Measurements from ENCODE around the gene PCDHB10. TPM values are rescaled to one million over a fixed set of nuclear protein-coding genes. Genes with fewer than 3 reads are reported as not detected.
"Not testable (repeated sequence)": the region's sequence is repeated elsewhere in the genome, so short reads cannot be mapped to it uniquely, and the experiment has no call there.

Gene PCDHB10
- total RNA-seq, 2 experiments from 2014 or later = not detected

DNA sequence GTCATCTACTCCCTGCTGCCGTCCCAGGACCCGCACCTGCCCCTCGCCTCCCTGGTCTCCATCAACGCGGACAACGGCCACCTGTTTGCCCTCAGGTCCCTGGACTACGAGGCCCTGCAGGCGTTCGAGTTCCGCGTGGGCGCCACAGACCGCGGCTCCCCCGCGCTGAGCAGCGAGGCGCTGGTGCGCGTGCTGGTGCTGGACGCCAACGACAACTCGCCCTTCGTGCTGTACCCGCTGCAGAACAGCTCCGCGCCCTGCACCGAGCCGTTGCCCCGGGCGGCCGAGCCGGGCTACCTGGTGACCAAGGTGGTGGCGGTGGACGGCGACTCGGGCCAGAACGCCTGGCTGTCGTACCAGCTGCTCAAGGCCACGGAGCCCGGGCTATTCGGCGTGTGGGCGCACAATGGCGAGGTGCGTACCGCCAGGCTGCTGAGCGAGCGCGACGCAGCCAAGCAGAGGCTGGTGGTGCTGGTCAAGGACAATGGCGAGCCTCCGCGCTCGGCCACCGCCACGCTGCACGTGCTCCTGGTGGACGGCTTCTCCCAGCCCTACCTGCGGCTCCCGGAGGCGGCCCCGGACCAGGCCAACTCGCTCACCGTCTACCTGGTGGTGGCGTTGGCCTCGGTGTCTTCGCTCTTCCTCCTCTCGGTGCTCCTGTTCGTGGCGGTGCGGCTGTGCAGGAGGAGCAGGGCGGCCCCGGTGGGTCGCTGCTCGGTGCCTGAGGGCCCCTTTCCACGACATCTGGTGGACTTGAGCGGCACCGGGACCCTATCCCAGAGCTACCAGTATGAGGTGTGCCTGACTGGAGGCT is 17.7 kb upstream of the PCDHB10 start:
- peaks cover 27% of the 10 kb centered on the region for H3K27me3 Mint-ChIP-seq
- H3K4me1 Mint-ChIP-seq; H3K4me3 Mint-ChIP-seq; CTCF ChIA-PET; H3K36me3 Mint-ChIP-seq (ENCODE audit: low read depth); H3K27ac Mint-ChIP-seq; DNase-seq; ATAC-seq; intact Hi-C loops (cut with DNase I, micrococcal nuclease); POLR2A ChIA-PET: not testable (repeated sequence)
- peaks cover 12% of the 10 kb centered on the region for H3K9me3 Mint-ChIP-seq (ENCODE audit: low read depth)

DNA sequence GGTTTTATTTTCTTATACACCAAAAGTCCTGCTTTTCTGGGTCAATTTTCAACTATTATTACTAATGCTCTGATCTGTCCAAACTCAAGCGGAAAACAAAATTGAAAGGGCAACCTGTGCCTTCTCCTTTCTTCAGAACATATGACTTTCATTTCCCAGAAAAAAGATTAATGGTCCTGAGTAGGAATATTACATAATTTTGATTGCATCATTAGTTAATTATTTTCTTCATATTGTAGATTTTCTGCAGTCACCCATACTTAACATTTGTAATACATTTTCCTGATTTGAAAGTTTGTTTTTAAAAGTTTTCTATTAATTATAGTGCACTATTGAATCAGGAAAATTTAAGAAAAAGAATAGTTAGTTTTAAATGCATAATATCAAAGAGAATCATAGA is 16.2 kb upstream of the PCDHB10 start:
- H3K27ac Mint-ChIP-seq = no peak overlapping the region
- intact Hi-C loops (cut with DNase I, micrococcal nuclease) = no loop called here
- DNase-seq (no peak), ATAC-seq (no peak)
- H3K4me3 Mint-ChIP-seq = no peak overlapping the region
- POLR2A ChIA-PET = no interaction called here
- peaks cover 5% of the 10 kb centered on the region for H3K36me3 Mint-ChIP-seq (ENCODE audit: low read depth)
- CTCF ChIA-PET = no interaction called here
- H3K9me3 Mint-ChIP-seq (ENCODE audit: low read depth) = peaks cover 13% of the 10 kb centered on the region
- H3K27me3 Mint-ChIP-seq = peaks cover 25% of the 10 kb centered on the region
- no peaks in the 10 kb centered on the region for H3K4me1 Mint-ChIP-seq

DNA sequence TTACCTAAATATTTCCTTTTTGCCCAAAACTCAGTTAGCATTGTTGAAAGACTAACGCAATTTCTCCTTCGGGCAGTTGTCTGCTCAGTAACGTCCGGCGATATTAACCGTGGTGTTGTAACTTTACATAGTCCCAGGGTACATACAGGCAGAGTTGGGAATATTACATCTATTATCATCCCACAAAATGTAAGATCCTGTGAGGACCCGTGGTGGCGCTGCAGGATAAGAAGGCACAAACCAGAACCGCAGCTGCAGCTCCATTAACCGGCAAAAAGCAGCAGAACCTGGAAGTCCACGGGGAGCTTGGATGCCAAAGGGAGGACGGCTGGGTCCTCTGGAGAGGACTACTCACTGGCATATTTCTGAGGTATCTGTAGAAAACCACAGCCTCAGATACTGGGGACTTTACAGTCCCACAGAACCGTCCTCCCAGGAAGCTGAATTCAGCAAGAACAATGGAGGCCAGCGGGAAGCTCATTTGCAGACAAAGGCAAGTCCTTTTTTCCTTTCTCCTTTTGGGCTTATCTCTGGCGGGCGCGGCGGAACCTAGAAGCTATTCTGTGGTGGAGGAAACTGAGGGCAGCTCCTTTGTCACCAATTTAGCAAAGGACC is 14.5 kb upstream of the PCDHB10 start, which contains the start of gene PCDHB8:
PCDHB8 (plus strand) TSS at position 214 of the 615 bp plus-strand sequence; CDS start at position 459, 245 bp downstream.
- Mint-ChIP-seq H3K27me3 (peaks cover 32% of the 10 kb centered on the region), H3K36me3 (ENCODE audit: low read depth) (peaks cover 11% of the 10 kb centered on the region), H3K9me3 (ENCODE audit: low read depth) (peaks cover 18% of the 10 kb centered on the region)
- ATAC-seq; H3K27ac Mint-ChIP-seq; POLR2A ChIA-PET; DNase-seq; H3K4me1 Mint-ChIP-seq; intact Hi-C loops (cut with DNase I, micrococcal nuclease); H3K4me3 Mint-ChIP-seq: not testable (repeated sequence)
- CTCF ChIA-PET = interaction anchor here (0.9 to 1.4 kb wide), 4 partner anchors 15 to 219 kb away, joined by 3 to 6 read pairs (median 4); partner anchors contain the start of genes PCDHB10 and PCDHB13

DNA sequence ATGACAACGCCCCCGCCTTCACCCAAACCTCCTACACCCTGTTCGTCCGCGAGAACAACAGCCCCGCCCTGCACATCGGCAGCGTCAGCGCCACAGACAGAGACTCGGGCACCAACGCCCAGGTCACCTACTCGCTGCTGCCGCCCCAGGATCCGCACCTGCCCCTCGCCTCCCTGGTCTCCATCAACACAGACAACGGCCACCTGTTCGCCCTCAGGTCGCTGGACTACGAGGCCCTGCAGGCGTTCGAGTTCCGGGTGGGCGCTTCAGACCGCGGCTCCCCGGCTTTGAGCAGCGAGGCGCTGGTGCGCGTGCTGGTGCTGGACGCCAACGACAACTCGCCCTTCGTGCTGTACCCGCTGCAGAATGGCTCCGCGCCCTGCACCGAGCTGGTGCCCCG is 12.8 kb upstream of the PCDHB10 start:
- H3K4me1 Mint-ChIP-seq; POLR2A ChIA-PET; CTCF ChIA-PET; H3K27ac Mint-ChIP-seq; ATAC-seq; H3K4me3 Mint-ChIP-seq; intact Hi-C loops (cut with DNase I, micrococcal nuclease); DNase-seq: not testable (repeated sequence)
- peaks cover 16% of the 10 kb centered on the region for H3K36me3 Mint-ChIP-seq (ENCODE audit: low read depth)
- H3K9me3 Mint-ChIP-seq (ENCODE audit: low read depth) = peaks cover 18% of the 10 kb centered on the region
- H3K27me3 Mint-ChIP-seq = peaks cover 31% of the 10 kb centered on the region

DNA sequence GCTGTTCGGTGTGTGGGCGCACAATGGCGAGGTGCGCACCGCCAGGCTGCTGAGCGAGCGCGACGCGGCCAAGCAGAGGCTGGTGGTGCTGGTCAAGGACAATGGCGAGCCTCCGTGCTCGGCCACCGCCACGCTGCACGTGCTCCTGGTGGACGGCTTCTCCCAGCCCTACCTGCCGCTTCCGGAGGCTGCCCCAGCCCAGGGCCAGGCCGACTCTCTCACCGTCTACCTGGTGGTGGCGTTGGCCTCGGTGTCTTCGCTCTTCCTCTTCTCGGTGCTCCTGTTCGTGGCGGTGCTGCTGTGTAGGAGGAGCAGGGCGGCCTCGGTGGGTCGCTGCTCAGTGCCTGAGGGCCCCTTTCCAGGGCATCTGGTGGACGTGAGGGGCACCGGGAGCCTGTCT is 12.3 kb upstream of the PCDHB10 start:
- POLR2A ChIA-PET; intact Hi-C loops (cut with DNase I, micrococcal nuclease); ATAC-seq; H3K27ac Mint-ChIP-seq; DNase-seq; H3K4me1 Mint-ChIP-seq; CTCF ChIA-PET; H3K4me3 Mint-ChIP-seq: not testable (repeated sequence)
- Mint-ChIP-seq H3K27me3 (peaks cover 35% of the 10 kb centered on the region), H3K36me3 (ENCODE audit: low read depth) (peaks cover 18% of the 10 kb centered on the region), H3K9me3 (ENCODE audit: low read depth) (peaks cover 21% of the 10 kb centered on the region)

DNA sequence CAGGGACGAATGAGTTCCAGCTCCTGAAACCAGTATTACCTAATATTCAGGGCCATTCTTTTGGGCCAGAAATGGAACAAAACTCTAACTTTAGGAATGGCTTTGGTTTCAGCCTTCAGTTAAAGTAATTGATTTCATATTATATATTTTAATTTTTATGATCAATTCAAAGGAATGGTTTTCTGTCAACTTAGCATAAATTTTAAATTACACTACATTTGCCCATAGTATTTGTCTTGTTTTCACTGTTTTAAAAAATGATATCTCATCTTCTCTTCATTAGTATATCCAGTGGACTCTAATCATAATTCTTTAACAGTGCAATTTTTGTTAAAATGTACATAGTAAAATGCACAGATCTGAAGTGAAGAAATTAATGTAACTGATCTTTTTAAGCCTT is 11.8 kb upstream of the PCDHB10 start:
- ChIA-PET CTCF (interaction anchor here (0.5 kb wide), 1 partner anchor 21 kb away, joined by 6 read pairs; no protein-coding TSS in a partner anchor), POLR2A (no interaction called here)
- Mint-ChIP-seq H3K9me3 (ENCODE audit: low read depth) (peaks cover 19% of the 10 kb centered on the region), H3K4me1 (no peaks in the 10 kb centered on the region), H3K36me3 (ENCODE audit: low read depth) (peaks cover 18% of the 10 kb centered on the region), H3K4me3 (no peak overlapping the region), H3K27me3 (peaks cover 36% of the 10 kb centered on the region), H3K27ac (no peak overlapping the region)
- no peak for ATAC-seq
- no peak for DNase-seq
- intact Hi-C loops (cut with DNase I, micrococcal nuclease) = no loop called here

DNA sequence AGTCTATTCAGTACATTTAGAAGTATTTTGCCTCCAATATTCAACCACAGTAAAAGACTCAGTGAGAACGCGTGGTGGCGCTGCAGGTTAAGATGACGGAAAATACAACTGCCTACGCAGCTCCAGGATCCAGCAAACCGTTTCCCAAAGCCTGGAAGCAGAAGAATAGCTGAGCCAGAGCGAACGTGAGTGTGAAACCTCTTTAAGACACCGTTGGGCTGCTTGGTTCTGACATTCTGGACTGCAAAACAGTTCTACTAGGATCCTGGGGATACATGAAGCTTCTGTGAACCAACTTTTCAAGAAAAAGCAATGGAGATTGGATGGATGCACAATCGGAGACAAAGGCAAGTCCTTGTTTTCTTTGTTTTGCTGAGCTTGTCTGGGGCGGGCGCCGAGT is 9.9 kb upstream of the PCDHB10 start, which contains the start of gene PCDHB16:
PCDHB16 (plus strand) TSS at position 140 of the 400 bp plus-strand sequence; CDS start at position 313, 173 bp downstream.
- DNase-seq = peak; percentile 30
- intact Hi-C loops (cut with DNase I, micrococcal nuclease) = no loop called here
- Mint-ChIP-seq H3K36me3 (ENCODE audit: low read depth) (peaks cover 18% of the 10 kb centered on the region), H3K4me3 (no peak within 1 kb of the TSS), H3K9me3 (ENCODE audit: low read depth) (peaks cover 25% of the 10 kb centered on the region), H3K27ac (no peak within 1 kb of the TSS), H3K27me3 (peaks cover 44% of the 10 kb centered on the region), H3K4me1 (peaks cover 4% of the 10 kb centered on the region)
- ATAC-seq = no peak
- ChIA-PET POLR2A (no interaction called here), CTCF (interaction anchor here (0.7 to 1.0 kb wide), 2 partner anchors 142 to 239 kb away, joined by 3 read pairs; no protein-coding TSS in a partner anchor)

DNA sequence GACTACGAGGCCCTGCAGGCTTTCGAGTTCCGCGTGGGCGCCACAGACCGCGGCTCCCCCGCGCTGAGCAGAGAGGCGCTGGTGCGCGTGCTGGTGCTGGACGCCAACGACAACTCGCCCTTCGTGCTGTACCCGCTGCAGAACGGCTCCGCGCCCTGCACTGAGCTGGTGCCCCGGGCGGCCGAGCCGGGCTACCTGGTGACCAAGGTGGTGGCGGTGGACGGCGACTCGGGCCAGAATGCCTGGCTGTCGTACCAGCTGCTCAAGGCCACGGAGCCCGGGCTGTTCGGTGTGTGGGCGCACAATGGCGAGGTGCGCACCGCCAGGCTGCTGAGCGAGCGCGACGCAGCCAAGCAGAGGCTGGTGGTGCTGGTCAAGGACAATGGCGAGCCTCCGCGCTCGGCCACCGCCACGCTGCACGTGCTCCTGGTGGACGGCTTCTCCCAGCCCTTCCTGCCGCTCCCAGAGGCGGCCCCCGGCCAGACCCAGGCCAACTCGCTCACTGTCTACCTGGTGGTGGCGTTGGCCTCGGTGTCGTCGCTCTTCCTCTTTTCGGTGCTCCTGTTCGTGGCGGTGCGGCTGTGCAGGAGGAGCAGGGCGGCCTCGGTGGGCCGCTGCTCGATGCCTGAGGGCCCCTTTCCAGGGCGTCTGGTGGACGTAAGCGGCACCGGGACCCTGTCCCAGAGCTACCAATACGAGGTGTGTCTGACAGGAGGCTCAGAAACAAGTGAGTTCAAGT is 7.9 kb upstream of the PCDHB10 start:
- peaks cover 30% of the 10 kb centered on the region for H3K9me3 Mint-ChIP-seq (ENCODE audit: low read depth)
- intact Hi-C loops (cut with DNase I, micrococcal nuclease); DNase-seq; POLR2A ChIA-PET; H3K4me3 Mint-ChIP-seq; ATAC-seq; H3K27ac Mint-ChIP-seq; H3K4me1 Mint-ChIP-seq: not testable (repeated sequence)
- CTCF ChIA-PET = interaction anchor here (0.6 kb wide), 1 partner anchor 160 kb away, joined by 3 read pairs; the partner anchor contains the start of gene PCDHGA3
- peaks cover 22% of the 10 kb centered on the region for H3K36me3 Mint-ChIP-seq (ENCODE audit: low read depth)
- peaks cover 53% of the 10 kb centered on the region for H3K27me3 Mint-ChIP-seq

DNA sequence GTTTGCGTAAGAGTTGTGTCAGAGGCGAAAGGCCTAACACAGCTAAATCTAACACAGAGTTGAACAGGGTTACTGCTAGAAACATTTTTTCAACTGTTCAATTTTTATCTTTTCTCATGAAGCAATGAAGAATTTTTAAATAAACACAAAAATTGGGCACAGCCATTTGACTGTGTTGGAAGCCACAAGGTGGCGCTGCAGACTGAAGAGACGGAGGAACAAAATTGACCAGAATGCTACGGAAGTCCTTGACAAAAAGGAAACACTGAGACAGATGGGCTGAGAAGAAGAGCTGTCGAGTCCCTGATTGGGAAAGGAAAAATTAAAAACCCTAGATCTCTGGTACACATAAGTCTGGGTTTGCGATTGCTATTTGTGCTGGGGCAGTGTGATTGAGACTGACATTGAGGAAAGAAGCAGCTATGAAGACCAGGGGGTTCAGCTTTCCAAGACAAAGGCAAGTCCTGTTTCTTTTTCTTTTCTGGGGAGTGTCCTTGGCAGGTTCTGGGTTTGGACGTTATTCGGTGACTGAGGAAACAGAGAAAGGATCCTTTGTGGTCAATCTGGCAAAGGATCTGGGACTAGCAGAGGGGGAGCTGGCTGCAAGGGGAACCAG is 5.1 kb upstream of the PCDHB10 start, which contains the start of gene PCDHB9:
PCDHB9 (plus strand) TSS at position 265 of the 616 bp plus-strand sequence; CDS start at position 423, 158 bp downstream.
- peaks cover 54% of the 10 kb centered on the region for H3K27me3 Mint-ChIP-seq
- intact Hi-C loops (cut with DNase I, micrococcal nuclease) = no loop called here
- DNase-seq (peak; percentile 63), ATAC-seq (no peak)
- peaks cover 4% of the 10 kb centered on the region for H3K4me1 Mint-ChIP-seq
- peaks cover 30% of the 10 kb centered on the region for H3K9me3 Mint-ChIP-seq (ENCODE audit: low read depth)
- CTCF ChIA-PET = interaction anchor here (0.6 to 2.5 kb wide), 10 partner anchors 10 to 797 kb away, joined by 3 to 10 read pairs (median 4); partner anchors contain the start of genes PCDHB15 and PCDHB7
- H3K36me3 Mint-ChIP-seq (ENCODE audit: low read depth) = peaks cover 22% of the 10 kb centered on the region
- H3K4me3 Mint-ChIP-seq = peak within 1 kb of the TSS; percentile 42
- POLR2A ChIA-PET = no interaction called here
- H3K27ac Mint-ChIP-seq = no peak within 1 kb of the TSS

DNA sequence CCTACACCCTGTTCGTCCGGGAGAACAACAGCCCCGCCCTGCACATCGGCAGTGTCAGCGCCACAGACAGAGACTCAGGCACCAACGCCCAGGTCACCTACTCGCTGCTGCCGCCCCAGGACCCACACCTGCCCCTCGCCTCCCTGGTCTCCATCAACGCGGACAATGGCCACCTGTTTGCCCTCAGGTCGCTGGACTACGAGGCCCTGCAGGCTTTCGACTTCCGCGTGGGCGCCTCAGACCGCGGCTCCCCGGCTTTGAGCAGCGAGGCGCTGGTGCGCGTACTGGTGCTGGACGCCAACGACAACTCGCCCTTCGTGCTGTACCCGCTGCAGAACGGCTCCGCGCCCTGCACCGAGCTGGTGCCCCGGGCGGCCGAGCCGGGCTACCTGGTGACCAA is 3.5 kb upstream of the PCDHB10 start:
- peaks cover 22% of the 10 kb centered on the region for H3K9me3 Mint-ChIP-seq (ENCODE audit: low read depth)
- DNase-seq; H3K4me1 Mint-ChIP-seq; POLR2A ChIA-PET; intact Hi-C loops (cut with DNase I, micrococcal nuclease); ATAC-seq; H3K4me3 Mint-ChIP-seq; H3K27ac Mint-ChIP-seq; CTCF ChIA-PET: not testable (repeated sequence)
- peaks cover 51% of the 10 kb centered on the region for H3K27me3 Mint-ChIP-seq
- H3K36me3 Mint-ChIP-seq (ENCODE audit: low read depth) = peaks cover 18% of the 10 kb centered on the region

DNA sequence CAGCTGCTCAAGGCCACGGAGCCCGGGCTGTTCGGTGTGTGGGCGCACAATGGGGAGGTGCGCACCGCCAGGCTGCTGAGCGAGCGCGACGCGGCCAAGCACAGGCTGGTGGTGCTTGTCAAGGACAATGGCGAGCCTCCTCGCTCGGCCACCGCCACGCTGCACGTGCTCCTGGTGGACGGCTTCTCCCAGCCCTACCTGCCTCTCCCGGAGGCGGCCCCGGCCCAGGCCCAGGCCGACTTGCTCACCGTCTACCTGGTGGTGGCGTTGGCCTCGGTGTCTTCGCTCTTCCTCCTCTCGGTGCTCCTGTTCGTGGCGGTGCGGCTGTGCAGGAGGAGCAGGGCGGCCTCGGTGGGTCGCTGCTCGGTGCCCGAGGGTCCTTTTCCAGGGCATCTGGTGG is 3.0 kb upstream of the PCDHB10 start:
- H3K27ac Mint-ChIP-seq; intact Hi-C loops (cut with DNase I, micrococcal nuclease); H3K4me3 Mint-ChIP-seq; POLR2A ChIA-PET; CTCF ChIA-PET; H3K4me1 Mint-ChIP-seq; ATAC-seq; DNase-seq: not testable (repeated sequence)
- Mint-ChIP-seq H3K27me3 (peaks cover 51% of the 10 kb centered on the region), H3K9me3 (ENCODE audit: low read depth) (peaks cover 22% of the 10 kb centered on the region), H3K36me3 (ENCODE audit: low read depth) (peaks cover 18% of the 10 kb centered on the region)

Measured in activated CD4-positive, alpha-beta T cell treated with anti-CD3 and anti-CD28 coated beads for 36 hours (primary cell).